Right ventricle myocardium superior (tissue), 1 donor: ENCODE measurements around the gene NTRK2. TPM values are rescaled to one million over a fixed set of nuclear protein-coding genes. Genes with fewer than 3 reads are reported as not detected.

ENCODE experiments used
- ATAC-seq: fragments of 200-7000 bp; cut with Tn5 transposase; one replicate; pipeline ENCODE4 v1.9.1; 2020; ENCODE audit warnings: mild to moderate bottlenecking; ENCODE audit not compliant: poor library complexity
- DNase-seq: peaks from one replicate; pipeline ENCODE4 v3.0.0-alpha.2; 2020
- intact Hi-C: fragments of 100-400 bp; cut with DNase I; formaldehyde crosslinking; loops from one replicate; pipeline ENCODE4 v1.11.2; 2022
- total RNA-seq: library from RNA; stranded (reverse); fragmentation: NEBNext Ultra II Directional; extraction: Animal tissue kit (Norgen Biotek cat#: 25700); gene quantifications from one replicate; pipeline ENCODE4 v1.2.1, GENCODE V29; 2021
- donor health status: DM: no; HTN: yes; CAD: no; lungs with severe emphysema.

The NTRK2 gene
- total RNA-seq, 1 donor from 2014 or later = 4.5 TPM

DNA sequence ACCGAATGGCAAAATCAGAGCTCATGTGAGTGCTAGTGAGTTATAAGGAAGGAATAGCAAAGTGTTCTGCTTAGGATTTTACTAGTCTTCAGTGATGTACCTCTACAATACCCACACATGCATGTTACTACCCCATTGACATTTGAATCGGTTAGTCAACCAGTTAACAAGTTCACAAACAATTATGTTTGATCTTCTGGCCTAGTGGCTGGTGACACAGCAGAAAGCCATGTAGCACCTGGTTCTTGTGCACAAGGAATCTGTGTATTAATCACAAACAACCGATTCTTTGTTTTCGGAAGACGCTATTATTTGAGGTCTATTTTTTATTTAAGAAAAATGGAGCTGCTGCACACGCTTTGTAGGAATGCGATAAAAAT is 41.9 kb downstream of the NTRK2 start:
- DNase-seq (no peak), ATAC-seq (peak; percentile 28)
- intact Hi-C loops = no loop called here

DNA sequence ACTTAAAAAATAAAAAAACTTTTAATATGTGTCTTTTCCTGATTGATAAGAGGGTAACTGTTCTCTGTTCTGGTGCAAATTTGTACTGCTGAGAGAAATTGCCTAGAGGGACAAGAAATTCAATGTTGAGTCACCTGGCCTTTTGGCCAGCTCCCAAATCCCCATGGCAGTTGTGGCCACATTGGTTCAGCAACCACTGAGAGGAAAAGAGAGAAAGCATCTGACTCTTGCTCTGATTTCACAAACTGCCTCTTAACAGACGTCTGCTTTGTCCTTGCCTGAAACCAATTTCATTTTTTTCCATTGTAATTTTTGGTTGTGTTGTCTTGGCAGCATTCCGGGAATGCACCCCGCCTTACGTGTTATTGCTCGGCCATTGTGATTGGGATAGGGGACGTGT is 42.4 kb downstream of the NTRK2 start:
- ATAC-seq (peak; percentile 33), DNase-seq (no peak)
- intact Hi-C loops = no loop called here

DNA sequence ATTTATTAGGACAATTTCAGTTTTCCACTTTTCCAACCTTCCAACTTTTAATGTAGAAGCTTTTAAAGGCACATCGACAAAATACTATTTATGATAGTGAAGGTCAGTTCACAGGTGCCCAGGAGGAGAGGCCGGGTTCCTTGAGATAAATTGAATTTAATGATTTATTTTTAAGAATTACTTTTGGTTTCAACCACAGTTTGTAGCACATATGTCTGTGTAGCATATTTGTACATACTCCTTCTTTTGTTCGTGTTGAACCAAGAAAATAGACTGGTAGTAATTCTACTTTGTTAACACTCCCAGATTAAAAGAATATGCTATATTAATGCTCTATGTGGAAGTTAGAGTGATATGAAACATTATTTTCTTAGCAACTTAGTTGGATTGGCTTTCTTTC is 46.7 kb downstream of the NTRK2 start:
- DNase-seq (no peak), ATAC-seq (no peak)
- intact Hi-C loops = no loop called here

DNA sequence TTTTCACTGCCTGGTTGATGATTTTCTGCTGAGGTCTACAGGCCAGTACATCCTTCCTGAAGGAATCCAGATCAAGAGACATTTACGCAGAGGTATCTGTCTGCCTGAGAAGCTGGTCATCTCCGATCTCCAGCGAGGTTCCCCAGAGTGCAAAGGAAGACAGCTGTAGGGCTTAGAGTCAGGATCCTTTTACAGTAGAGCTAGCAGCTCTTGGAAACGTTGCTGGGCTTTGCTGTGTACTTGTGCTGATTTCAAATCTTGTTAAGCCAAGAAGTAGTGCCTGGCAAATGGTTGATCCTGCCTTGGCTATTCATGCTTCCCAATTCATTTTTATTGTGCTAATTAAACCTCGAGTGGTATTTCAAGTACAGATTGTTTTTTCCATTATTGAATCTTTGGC is 48.9 kb downstream of the NTRK2 start:
- intact Hi-C loops = no loop called here
- ATAC-seq = no peak

DNA sequence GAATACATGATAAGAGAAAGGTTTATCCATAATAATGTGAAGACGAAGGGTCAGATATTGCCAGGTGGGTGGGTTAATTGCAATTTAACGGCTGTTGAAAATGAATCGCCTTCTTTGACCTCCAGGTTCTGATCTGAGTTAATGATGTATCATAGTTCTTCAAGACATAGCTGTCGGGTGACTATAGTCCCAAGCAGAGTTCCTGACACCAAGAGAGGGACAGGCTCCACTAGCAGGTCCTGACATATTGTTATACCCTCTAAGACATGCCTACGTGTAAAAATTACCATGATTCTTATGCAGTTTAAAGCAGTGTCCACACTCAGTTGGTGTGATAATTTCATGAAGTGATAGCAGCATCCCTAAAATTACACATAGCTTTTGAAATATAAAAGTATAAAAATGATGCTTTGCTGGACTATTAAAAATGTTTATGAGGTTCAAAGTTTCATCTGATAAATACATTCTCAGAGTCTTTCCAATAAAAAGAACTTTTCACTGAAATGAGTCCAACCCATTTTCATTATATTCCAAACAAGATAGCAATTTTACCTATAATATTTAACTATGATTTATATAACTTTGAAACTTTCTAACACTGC is 53.0 kb downstream of the NTRK2 start:
- intact Hi-C loops = no loop called here
- ATAC-seq (no peak), DNase-seq (no peak)

More for the DNA sequence above, 48.9 kb downstream of the NTRK2 start:
- no peak for DNase-seq

DNA sequence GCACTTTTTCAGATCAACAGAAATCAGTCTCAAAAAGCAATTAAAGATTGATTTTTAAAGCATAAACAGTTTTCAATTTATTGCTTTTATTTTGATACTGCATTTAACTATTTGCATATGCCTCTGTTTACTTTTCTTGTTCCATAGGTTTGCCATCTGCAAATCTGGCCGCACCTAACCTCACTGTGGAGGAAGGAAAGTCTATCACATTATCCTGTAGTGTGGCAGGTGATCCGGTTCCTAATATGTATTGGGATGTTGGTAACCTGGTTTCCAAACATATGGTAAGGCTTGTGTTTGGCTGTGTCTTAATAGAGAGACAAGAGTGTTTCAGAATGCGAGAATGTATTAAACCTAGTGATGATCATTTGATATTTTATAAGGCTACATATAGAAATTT is 53.9 kb downstream of the NTRK2 start:
- intact Hi-C loops = no loop called here
- ATAC-seq = no peak
- DNase-seq = no peak

DNA sequence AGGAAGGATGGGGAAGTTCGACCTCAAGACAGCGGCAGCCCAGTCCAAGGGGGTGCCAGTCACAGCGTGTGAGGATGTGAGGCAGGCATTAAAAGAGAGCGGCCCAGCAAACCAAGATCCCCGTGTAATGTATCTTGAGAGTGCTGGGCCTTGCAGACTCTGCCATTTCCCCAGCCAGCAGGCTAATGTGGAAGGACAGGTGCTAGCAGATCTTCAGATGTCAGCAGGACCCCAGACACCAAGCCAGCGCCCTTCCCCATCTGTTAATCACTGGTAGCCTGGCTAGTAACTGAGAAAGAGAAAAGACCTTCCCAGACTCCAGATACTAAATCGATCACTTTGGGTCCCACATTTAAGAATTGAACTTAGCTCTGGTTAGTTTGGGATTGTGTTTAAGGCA is 62.2 kb downstream of the NTRK2 start:
- DNase-seq = no peak
- no peak for ATAC-seq
- intact Hi-C loops = no loop called here

DNA sequence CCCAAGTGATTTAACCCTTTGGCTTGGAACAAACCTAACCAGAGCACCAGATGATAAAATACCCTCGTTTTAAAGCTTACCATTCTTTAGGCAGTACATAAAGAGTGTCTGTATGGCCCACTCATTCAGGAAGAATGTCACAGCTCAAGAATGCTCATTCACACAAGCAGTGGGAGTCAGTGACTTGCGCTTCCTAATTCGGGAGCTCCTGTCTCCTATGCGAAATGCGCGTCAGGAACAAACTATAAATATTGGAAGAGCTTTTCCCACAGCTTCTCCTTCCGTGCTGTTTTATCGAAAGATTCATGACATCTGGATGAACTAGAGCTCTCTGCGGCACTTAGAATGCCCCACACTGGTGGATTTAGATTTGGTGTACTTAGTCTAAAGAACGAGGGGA is 66.6 kb downstream of the NTRK2 start:
- DNase-seq (no peak), ATAC-seq (no peak)
- intact Hi-C loops = no loop called here

DNA sequence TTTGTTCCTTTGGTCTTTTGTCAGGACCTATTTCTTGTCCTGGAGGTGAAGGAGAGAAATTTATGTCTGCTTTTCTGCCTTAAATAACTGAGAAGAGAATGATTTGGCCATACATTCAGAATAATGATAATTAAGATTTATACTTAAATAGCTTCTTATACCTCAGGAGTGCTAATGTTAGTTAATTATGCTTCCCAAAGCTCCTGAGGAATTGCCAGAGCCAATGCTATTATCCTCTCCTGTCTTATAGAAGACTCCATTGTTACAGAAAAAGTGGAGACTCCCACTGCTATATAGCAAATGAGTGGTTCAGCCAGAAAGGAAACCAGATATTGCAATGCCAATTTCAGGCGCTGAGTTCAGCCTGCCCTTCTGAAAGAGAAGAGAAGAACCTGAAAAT is 67.0 kb downstream of the NTRK2 start:
- intact Hi-C loops = no loop called here
- no peak for DNase-seq
- no peak for ATAC-seq

DNA sequence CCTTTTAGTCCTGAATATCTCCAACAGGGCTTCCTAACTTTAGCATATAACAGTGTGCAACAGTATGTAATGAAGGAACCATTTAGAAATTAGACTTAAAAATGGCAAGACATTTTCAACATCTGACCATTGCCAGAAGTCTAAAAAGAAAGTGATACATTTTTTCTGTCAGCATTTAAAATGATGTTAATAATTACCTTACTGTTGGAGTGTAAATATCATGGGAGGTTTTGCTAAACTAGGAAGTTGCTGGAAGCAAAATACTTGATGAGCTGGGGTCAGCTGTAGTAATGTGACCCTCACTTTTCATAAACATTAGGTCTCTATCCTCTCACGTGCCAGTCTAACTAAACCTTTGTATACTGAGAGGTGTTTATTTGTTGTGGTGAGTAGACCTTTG is 68.8 kb downstream of the NTRK2 start:
- DNase-seq (no peak), ATAC-seq (no peak)
- intact Hi-C loops = no loop called here

DNA sequence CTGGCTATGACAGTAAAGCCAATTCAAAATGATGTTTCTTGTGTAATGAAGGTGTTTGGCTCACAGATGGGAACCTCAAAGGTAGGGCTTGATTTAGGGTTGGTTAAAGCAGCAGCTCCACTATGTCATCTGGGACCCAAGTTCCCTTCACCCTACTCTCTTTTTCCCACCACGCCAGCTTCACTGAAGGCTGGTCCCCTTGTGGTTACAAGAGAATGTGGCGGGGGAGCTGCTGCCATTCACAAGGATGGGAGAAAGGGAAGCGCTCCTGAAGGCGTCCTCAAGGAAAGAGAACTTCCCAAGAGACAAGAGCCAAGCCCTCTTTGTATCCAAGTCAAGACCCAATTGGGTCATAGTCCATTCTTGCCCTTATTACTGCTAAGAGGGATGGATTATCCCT is 72.7 kb downstream of the NTRK2 start:
- no peak for DNase-seq
- no peak for ATAC-seq
- intact Hi-C loops = no loop called here

DNA sequence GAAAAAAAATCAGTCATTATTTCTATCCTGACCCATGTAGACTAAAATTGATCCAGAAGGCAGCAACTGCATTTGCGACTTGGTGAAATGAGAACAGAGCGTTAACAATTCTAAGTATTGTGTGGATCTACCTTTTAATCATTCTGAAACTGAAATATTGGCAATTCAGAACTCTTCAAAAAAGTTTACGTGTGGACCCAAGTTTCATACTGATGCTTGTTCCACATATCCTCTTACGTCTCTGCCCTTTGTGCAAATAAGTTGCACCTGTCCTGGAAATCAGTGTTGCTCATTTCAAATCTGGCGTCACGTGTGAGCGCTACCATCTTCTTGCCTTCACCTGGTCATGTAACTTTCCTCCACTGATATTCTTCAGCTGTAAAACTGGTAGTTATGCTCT is 74.7 kb downstream of the NTRK2 start:
- DNase-seq (no peak), ATAC-seq (no peak)
- intact Hi-C loops = no loop called here

DNA sequence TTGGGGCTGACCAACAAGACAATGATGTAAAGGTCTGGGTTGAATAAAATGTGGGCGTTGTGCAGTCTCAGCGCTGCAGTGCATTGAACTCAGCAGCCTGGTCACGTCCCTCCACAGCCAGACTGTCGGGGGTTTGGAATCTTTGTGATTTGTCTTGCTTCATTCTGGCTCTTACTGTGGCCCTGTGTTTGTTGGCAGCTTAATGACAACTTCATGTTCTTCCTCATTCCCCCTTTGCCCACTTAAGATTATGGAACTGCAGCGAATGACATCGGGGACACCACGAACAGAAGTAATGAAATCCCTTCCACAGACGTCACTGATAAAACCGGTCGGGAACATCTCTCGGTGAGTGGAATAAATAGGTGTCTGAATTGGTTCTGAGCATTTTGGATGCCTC is 75.2 kb downstream of the NTRK2 start:
- intact Hi-C loops = no loop called here
- ATAC-seq (peak; percentile 83), DNase-seq (no peak)

DNA sequence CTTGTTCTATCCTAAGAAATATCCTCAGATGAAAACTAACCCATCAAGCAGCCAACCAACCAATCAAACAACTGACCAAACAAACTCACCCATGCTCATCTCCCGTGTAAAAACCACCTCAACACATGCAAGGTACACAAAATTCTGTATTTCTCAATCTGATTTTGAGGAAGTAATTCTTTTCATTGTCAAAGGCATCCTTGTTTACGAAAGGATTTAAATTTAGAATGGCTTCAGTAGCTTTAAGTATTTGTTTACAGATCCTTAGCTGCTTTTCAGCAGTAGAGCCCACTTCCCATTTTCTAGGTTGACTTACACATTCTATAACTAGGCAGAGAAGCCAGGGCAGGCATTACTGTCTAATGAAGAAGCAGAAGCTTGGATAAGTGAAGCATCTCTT is 78.6 kb downstream of the NTRK2 start:
- DNase-seq = no peak
- intact Hi-C loops = no loop called here
- ATAC-seq = no peak

DNA sequence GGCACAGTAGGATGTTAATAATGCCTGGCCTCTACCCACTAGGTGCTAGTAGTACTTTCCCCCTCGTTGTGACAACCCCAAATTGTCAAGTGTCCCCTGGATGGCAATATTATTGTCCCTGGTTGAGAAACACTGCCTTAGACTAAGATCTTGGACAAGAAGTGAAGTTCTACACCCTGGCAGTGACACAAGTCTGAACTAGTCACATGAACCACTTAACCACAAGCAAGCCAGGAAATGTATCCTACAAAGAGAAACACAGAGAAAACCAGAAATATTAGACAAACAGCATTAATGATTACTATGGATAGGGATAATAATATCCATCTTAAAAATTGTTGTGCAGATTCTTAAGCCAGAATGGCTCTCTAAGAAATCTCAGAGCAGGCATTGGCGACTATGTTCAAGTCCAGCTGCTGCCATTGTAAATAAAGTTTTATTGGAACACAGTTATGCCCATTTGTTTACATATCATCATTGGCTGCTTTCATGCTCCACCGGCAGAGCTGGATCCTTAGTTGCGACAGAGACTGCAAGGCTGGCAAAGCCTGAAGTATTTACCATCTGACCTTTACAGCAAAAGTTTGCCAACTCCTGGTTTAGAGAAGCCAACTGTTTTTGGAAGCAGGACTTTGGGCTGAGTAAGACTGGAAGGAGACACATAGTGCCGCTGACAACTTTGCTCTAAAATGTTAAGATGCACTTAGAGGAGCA is 80.8 kb downstream of the NTRK2 start:
- DNase-seq (no peak), ATAC-seq (no peak)
- intact Hi-C loops = no loop called here

DNA sequence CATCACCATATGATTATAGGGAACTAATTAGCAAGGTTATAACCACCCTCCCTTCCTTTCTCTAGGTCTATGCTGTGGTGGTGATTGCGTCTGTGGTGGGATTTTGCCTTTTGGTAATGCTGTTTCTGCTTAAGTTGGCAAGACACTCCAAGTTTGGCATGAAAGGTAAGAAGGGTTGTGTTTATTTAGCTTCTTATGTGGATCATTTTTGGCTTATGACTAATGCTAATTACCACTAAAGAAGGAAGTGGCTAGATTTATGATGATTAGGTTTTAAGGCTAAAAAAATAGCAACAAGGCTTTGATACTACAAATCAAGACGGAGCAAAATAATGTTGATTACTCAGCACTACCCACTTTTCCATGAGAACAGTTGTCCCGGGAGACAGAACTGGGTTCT is 82.4 kb downstream of the NTRK2 start:
- DNase-seq = no peak
- intact Hi-C loops = no loop called here
- no peak for ATAC-seq

DNA sequence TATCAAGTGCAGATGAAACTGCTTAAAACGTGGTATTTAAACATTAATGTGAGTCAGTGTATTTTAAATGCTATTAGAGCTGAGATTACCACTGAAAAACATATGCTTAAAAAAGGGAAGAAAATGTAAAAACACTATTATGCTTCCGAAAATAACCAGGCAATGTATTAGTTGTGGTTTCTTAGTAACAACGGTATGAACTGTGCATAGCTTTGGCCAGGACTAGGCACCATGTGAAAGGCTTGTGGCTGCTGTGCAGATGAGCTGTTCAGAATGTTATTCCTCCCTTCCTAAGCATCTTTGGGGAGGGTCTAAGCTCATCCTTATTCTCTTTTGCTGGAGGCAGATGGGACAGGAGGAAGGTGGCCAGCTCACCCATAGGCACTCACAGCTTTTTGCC is 84.9 kb downstream of the NTRK2 start:
- intact Hi-C loops = no loop called here
- DNase-seq (no peak), ATAC-seq (no peak)

DNA sequence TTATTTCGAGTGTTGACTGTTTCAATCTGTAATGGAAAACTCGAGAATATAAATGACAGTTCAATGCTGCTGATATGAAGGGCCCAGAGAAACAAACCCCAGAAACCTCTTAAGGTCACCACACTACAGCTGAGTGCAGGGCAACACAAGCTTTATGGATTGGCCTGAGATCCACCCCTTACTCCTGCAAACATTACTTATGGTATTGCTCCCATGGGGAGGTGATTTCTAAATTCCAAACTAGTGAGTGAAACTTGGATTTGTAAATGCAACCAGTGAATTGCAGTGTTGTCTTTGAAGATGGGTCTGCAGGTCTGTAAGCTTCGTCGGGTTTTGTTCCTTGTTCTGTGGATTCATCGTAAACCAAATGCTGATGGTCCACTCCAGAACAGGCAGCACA is 85.4 kb downstream of the NTRK2 start:
- no peak for DNase-seq
- intact Hi-C loops = no loop called here
- no peak for ATAC-seq

DNA sequence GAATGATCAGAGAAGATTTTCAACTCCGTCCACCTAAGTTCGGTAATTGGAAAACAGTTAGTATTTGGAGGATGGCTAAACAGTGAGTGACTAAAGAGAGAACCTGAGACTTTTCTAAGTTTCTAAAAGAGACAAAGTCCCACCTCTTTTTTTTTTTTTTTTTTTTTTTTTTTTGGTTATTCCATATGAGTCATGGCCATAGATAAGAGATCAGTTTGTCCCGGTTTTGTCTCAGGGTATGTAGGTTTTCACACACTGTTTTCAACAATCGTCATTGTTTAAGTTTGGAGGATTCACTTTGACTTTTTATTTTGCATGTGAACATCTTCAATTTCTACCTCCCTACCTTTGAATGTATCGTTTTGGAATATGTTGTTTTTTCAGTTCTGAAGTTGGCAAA is 85.9 kb downstream of the NTRK2 start:
- ATAC-seq = no peak
- no peak for DNase-seq
- intact Hi-C loops = no loop called here

DNA sequence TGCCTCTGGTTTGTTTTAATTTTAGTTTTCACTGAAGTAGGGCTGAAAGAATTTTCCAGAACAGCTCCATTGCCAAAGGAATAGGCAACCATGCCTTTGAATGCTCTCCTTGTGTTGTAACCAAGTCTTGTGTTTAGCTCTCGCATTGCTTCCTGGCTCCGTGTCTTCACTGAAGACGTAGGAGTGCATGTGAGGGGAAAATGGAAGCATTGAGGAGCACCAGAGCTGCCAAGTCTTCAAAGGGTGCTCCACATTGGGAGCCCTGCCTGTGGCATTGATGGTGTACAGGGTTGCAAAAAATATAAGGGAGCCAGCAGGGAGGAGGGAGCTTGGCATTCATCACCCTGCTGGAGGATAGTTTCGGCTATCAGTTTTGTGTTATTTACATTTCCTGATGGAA is 86.6 kb downstream of the NTRK2 start:
- intact Hi-C loops = no loop called here
- ATAC-seq (peak; percentile 25), DNase-seq (no peak)

DNA sequence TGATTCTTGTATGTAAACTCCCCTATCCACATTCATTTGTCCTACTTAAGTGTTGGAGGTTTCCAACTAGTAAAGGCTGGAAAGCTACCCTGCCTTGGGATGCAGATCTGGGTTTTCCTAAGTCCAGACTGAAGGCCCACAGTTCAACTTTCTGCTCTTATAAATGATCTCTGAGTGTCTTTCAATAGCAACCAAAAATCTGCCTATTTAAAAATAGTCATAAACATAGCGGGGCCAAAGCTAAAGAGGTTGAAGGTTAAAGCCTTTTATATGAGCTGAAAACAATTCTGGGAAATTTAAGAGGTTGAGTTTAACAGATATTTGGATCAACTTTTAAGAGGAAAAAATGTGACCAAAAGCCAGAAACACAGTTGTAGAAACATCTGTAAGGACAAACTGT is 87.2 kb downstream of the NTRK2 start:
- DNase-seq (no peak), ATAC-seq (no peak)
- intact Hi-C loops = no loop called here
